Esophagus squamous epithelium (tissue), 5 donors: ENCODE data around the gene NELL1. TPM values are rescaled to one million over a fixed set of nuclear protein-coding genes. Genes with fewer than 3 reads are reported as not detected.

Source experiments
- DNase-seq: peaks from one replicate; lab custom pipeline; 2025; lab: John Stamatoyannopoulos, UW
- H3K27ac ChIP-seq, 4 donors: fragments of 200-600 bp; sonication (generic); one replicate each; pipeline ENCODE4 v1.5.1; 2016 to 2019; ENCODE audit warnings: mild to moderate bottlenecking in 1 of 4
- H3K27me3 ChIP-seq, 4 donors: fragments of 200-600 bp; sonication (generic); 1 replicate in 3 of 4; 2 replicates in 1 of 4; pipeline versions ENCODE4 v1.5.1 to v1.6.0; 2017 to 2021; ENCODE audit warnings: antibody characterized with exemption in 1 of 4
- H3K36me3 ChIP-seq, 3 donors: fragments of 200-600 bp; sonication (generic); one replicate each; pipeline ENCODE4 v1.5.1; 2016 to 2019
- H3K4me1 ChIP-seq, 3 donors: fragments of 200-600 bp; sonication (generic); one replicate each; pipeline ENCODE4 v1.5.1; 2017 to 2019
- H3K4me3 ChIP-seq, 4 donors: fragments of 200-600 bp; sonication (generic); 1 replicate in 3 of 4; 2 replicates in 1 of 4; pipeline ENCODE4 v1.5.1; 2016 to 2019; ENCODE audit warnings: mild to moderate bottlenecking in 2 of 4, moderate library complexity in 1 of 4
- H3K9me3 ChIP-seq, 3 donors: fragments of 200-600 bp; sonication (generic); one replicate each; pipeline ENCODE4 v1.5.1; 2016 to 2019
- CTCF ChIP-seq, 6 experiments: fragments of 450-650 bp in 4 of 6; fragments of 200-600 bp in 2 of 6; sonication (generic) in 2 of 6; IDR thresholded peaks; one replicate each; pipeline ENCODE4 v1.5.1; 2016 to 2019; ENCODE audit warnings: antibody characterized with exemption in 6 of 6, mild to moderate bottlenecking in 4 of 6, moderate library complexity in 4 of 6
- POLR2A ChIP-seq, 4 donors: fragments of 450-650 bp; IDR thresholded peaks; one replicate each; pipeline ENCODE4 v1.6.1; 2017; ENCODE audit warnings: antibody characterized with exemption in 4 of 4, mild to moderate bottlenecking in 4 of 4, moderate library complexity in 3 of 4
- WGBS, 2 donors: methylation state at CpG; one replicate each; pipeline ENCODE4 v1.1.5; 2018; 5-methylcytosine and 5-hydroxymethylcytosine counted together
- intact Hi-C: fragments of 100-400 bp; cut with DNase I; formaldehyde crosslinking; loops from one replicate; pipeline ENCODE4 v1.15.0; 2022
- total RNA-seq, 4 donors: library from RNA; depleted of rRNA; stranded (reverse); fragments of >200 nt; gene quantifications; one replicate each; pipeline ENCODE4 v1.1.0, GENCODE V29; 2016
- donor health status: DM: yes; HTN: yes; CAD: no.

NELL1 gene
- total RNA-seq, 4 donors from 2014 or later = 1.5 TPM; not detected in 3

- Histone ChIP-seq H3K4me3 (no peak overlapping the region), H3K27ac (no peak overlapping the region), H3K27me3 (peaks cover 0 to 7% (median 0%) of the 10 kb centered on the region in 4 donors), H3K9me3 (no peaks in the 10 kb centered on the region), H3K36me3 (no peaks in the 10 kb centered on the region), H3K4me1 (no peaks in the 10 kb centered on the region)
- intact Hi-C loops = no loop called here
- TF ChIP-seq CTCF (IDR thresholded peaks at IDR 0.05) (no peak), POLR2A (IDR thresholded peaks at IDR 0.05) (no peak)
- WGBS, 2 donors = 76 to 80% methylated on average over 2 of the region's 2 CpGs
- DNase-seq = no peak
These were observed 810.9 kb downstream of the NELL1 start for GRCh38 chr11:21480240-21480639.

- TF ChIP-seq CTCF (IDR thresholded peaks at IDR 0.05) = no peak
These were observed 811.9 kb downstream of the NELL1 start for GRCh38 chr11:21481255-21481654.

GRCh38 chr11:21484039-21484438, 814.7 kb downstream of the NELL1 start:
- no peak for TF ChIP-seq CTCF (IDR thresholded peaks at IDR 0.05)
- no peak for TF ChIP-seq POLR2A (IDR thresholded peaks at IDR 0.05)
- Histone ChIP-seq H3K4me3 (no peak overlapping the region), H3K4me1 (no peaks in the 10 kb centered on the region), H3K9me3 (no peaks in the 10 kb centered on the region), H3K27me3 (no peaks in the 10 kb centered on the region), H3K27ac (no peak overlapping the region), H3K36me3 (no peaks in the 10 kb centered on the region)
- WGBS, 2 donors = 93 to 95% methylated on average over 4 of the region's 4 CpGs
- intact Hi-C loops = no loop called here
- DNase-seq = no peak

More at GRCh38 chr11:21481255-21481654, 811.9 kb downstream of the NELL1 start:
- H3K27me3 ChIP-seq = peaks cover 0 to 7% (median 0%) of the 10 kb centered on the region in 4 donors
- H3K27ac ChIP-seq = no peak overlapping the region
- no peaks in the 10 kb centered on the region for H3K4me1 ChIP-seq
- intact Hi-C loops = no loop called here
- H3K9me3 ChIP-seq = no peaks in the 10 kb centered on the region
- no peak overlapping the region for H3K4me3 ChIP-seq
- no peak for DNase-seq
- H3K36me3 ChIP-seq = no peaks in the 10 kb centered on the region

- intact Hi-C loops = no loop called here
- H3K36me3 ChIP-seq = no peaks in the 10 kb centered on the region
- H3K27ac ChIP-seq = no peak overlapping the region
- no peaks in the 10 kb centered on the region for H3K9me3 ChIP-seq
- TF ChIP-seq POLR2A (IDR thresholded peaks at IDR 0.05) = no peak
- no peak for TF ChIP-seq CTCF (IDR thresholded peaks at IDR 0.05)
- H3K4me3 ChIP-seq = no peak overlapping the region
- no peaks in the 10 kb centered on the region for H3K4me1 ChIP-seq
- DNase-seq = no peak
- WGBS, 2 donors = 50 to 85% methylated on average over 1 of the region's 1 CpG
- H3K27me3 ChIP-seq = no peaks in the 10 kb centered on the region
These were observed 815.6 kb downstream of the NELL1 start for GRCh38 chr11:21485006-21485405.

GRCh38 chr11:21485426-21485825, 816.0 kb downstream of the NELL1 start:
- no peak for TF ChIP-seq CTCF (IDR thresholded peaks at IDR 0.05)
- TF ChIP-seq POLR2A (IDR thresholded peaks at IDR 0.05) = no peak
- Histone ChIP-seq H3K27ac (no peak overlapping the region), H3K4me1 (no peaks in the 10 kb centered on the region), H3K9me3 (no peaks in the 10 kb centered on the region), H3K27me3 (no peaks in the 10 kb centered on the region), H3K4me3 (no peak overlapping the region), H3K36me3 (no peaks in the 10 kb centered on the region)
- DNase-seq = no peak
- intact Hi-C loops = no loop called here
- WGBS, 2 donors = 46 to 66% methylated on average over 3 of the region's 5 CpGs
